NB4 (cell line): ENCODE data around the gene CAMK2B.

Experiments
- POLR2A ChIP-seq: IDR thresholded peaks from 2 replicates; pipeline ENCODE4 v1.6.1; 2011; ENCODE audit warnings: mild to moderate bottlenecking; ENCODE audit not compliant: insufficient read length; ENCODE audit errors: extremely low read depth
- TF ChIP-seq, protein P1 (sequence below): IDR thresholded peaks from one replicate; pipeline ENCODE4 v1.5.1; 2012; ENCODE audit warnings: low read depth, low read length
- TF ChIP-seq, protein P2 (sequence below): IDR thresholded peaks from 2 replicates; pipeline ENCODE4 v1.6.1; 2011; ENCODE audit warnings: low read depth, low read length

DNA sequence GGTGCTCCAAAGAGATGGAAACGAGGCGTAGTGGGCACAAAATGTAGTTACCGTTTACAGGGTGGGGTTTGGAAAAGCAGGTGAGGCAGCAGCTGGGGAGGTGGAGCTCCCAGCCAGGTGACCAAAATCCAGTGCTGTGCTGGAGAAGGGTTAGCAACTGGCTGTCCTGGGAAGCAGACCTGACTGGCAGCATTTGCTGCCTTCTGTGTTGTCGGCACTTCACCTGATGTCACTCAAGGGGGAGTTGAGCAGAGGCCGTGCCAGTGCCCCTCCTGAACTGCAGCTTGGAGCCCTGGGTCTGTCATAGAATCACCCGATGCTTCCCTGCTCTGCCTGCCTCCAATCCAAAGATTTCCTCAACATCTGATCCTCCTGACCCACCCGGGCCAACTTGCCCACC, 148.9 kb downstream of the CAMK2B start:
- TF ChIP-seq, protein P1, sequence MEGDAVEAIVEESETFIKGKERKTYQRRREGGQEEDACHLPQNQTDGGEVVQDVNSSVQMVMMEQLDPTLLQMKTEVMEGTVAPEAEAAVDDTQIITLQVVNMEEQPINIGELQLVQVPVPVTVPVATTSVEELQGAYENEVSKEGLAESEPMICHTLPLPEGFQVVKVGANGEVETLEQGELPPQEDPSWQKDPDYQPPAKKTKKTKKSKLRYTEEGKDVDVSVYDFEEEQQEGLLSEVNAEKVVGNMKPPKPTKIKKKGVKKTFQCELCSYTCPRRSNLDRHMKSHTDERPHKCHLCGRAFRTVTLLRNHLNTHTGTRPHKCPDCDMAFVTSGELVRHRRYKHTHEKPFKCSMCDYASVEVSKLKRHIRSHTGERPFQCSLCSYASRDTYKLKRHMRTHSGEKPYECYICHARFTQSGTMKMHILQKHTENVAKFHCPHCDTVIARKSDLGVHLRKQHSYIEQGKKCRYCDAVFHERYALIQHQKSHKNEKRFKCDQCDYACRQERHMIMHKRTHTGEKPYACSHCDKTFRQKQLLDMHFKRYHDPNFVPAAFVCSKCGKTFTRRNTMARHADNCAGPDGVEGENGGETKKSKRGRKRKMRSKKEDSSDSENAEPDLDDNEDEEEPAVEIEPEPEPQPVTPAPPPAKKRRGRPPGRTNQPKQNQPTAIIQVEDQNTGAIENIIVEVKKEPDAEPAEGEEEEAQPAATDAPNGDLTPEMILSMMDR = no peak
- TF ChIP-seq, protein P2, sequence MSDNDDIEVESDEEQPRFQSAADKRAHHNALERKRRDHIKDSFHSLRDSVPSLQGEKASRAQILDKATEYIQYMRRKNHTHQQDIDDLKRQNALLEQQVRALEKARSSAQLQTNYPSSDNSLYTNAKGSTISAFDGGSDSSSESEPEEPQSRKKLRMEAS = no peak
- no peak for TF ChIP-seq POLR2A
